Suprapubic skin (tissue), 4 donors: Measurements from ENCODE around the gene PINK1.

Experiments
- EP300 ChIP-seq: sonication (generic); formaldehyde crosslinking; IDR thresholded peaks from one replicate; pipeline ENCODE4 v1.6.1; 2017; ENCODE audit warnings: antibody characterized with exemption
- POLR2A ChIP-seq, 2 donors: fragments of 450-650 bp; IDR thresholded peaks; one replicate each; pipeline ENCODE4 v1.6.1; 2017; ENCODE audit warnings: antibody characterized with exemption in 2 of 2, mild to moderate bottlenecking in 2 of 2, moderate library complexity in 2 of 2
- POLR2AphosphoS5 ChIP-seq, 3 donors: sonication (generic); formaldehyde crosslinking; IDR thresholded peaks; one replicate each; pipeline ENCODE4 v1.6.1; 2017; ENCODE audit warnings: antibody characterized with exemption in 3 of 3
- TF ChIP-seq, protein P1 (sequence below), 2 donors: fragments of 200-600 bp in 1 of 2; fragments of 450-650 bp in 1 of 2; sonication (generic) in 1 of 2; IDR thresholded peaks; one replicate each; pipeline ENCODE4 v1.5.1; 2016 to 2019; ENCODE audit warnings: antibody characterized with exemption in 2 of 2, mild to moderate bottlenecking in 1 of 2, moderate library complexity in 1 of 2

GRCh38 chr1:20660847-20661206 lies 27.6 kb downstream of the PINK1 start:
- TF ChIP-seq, protein P1, sequence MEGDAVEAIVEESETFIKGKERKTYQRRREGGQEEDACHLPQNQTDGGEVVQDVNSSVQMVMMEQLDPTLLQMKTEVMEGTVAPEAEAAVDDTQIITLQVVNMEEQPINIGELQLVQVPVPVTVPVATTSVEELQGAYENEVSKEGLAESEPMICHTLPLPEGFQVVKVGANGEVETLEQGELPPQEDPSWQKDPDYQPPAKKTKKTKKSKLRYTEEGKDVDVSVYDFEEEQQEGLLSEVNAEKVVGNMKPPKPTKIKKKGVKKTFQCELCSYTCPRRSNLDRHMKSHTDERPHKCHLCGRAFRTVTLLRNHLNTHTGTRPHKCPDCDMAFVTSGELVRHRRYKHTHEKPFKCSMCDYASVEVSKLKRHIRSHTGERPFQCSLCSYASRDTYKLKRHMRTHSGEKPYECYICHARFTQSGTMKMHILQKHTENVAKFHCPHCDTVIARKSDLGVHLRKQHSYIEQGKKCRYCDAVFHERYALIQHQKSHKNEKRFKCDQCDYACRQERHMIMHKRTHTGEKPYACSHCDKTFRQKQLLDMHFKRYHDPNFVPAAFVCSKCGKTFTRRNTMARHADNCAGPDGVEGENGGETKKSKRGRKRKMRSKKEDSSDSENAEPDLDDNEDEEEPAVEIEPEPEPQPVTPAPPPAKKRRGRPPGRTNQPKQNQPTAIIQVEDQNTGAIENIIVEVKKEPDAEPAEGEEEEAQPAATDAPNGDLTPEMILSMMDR (IDR thresholded peaks at IDR 0.05), result no peak
- TF ChIP-seq POLR2A (IDR thresholded peaks at IDR 0.05) (no peak), POLR2AphosphoS5 (IDR thresholded peaks at IDR 0.05) (no peak), EP300 (no peak)
